ENCODE data around the gene LINC00237.

The LINC00237 gene

GRCh38 chr20:21117521-21117920 is 11.4 kb upstream of the LINC00237 start:
- CTCF ChIA-PET, result no interaction called here
- POLR2A ChIA-PET, result no interaction called here
- DNase-seq (ENCODE audit: extremely low spot score), result no peak
- TF ChIP-seq CTCF (IDR thresholded peaks at IDR 0.05; ENCODE audit: control extremely low read depth, extremely low read depth, low read depth, missing control alignments), result no peak

- no peak for TF ChIP-seq CTCF (IDR thresholded peaks at IDR 0.05; ENCODE audit: control extremely low read depth, extremely low read depth, low read depth, missing control alignments)
- CTCF ChIA-PET, result interaction anchor here (1.2 to 1.7 kb wide), 3 partner anchors 12 to 37 kb away, joined by 3 to 6 read pairs (median 3); partner anchors contain the start of gene KIZ
- no peak for DNase-seq (ENCODE audit: extremely low spot score)
- POLR2A ChIA-PET, result no interaction called here
Observed at GRCh38 chr20:21114584-21114983, 8.4 kb upstream of the LINC00237 start.

- no peak for DNase-seq (ENCODE audit: extremely low spot score)
- TF ChIP-seq CTCF (IDR thresholded peaks at IDR 0.05; ENCODE audit: control extremely low read depth, extremely low read depth, low read depth, missing control alignments), result no peak
- ChIA-PET CTCF (interaction anchor here (0.7 kb wide), 1 partner anchor 11 kb away, joined by 3 read pairs; no protein-coding TSS in a partner anchor), POLR2A (no interaction called here)
Observed at GRCh38 chr20:21113697-21114096, 7.5 kb upstream of the LINC00237 start.

- no peak for DNase-seq (ENCODE audit: extremely low spot score)
- ChIA-PET POLR2A (no interaction called here), CTCF (no interaction called here)
- TF ChIP-seq CTCF (IDR thresholded peaks at IDR 0.05; ENCODE audit: control extremely low read depth, extremely low read depth, low read depth, missing control alignments), result no peak
Observed at GRCh38 chr20:21111416-21111815, 5.3 kb upstream of the LINC00237 start.

- TF ChIP-seq CTCF (IDR thresholded peaks at IDR 0.05; ENCODE audit: control extremely low read depth, extremely low read depth, low read depth, missing control alignments), result no peak
- no peak for DNase-seq (ENCODE audit: extremely low spot score)
- POLR2A ChIA-PET, result no interaction called here
- CTCF ChIA-PET, result no interaction called here
Observed at GRCh38 chr20:21110811-21111210, 4.7 kb upstream of the LINC00237 start.

GRCh38 chr20:21109144-21109543 is 3.0 kb upstream of the LINC00237 start:
- ChIA-PET CTCF (interaction anchor here (1.2 kb wide), 1 partner anchor 13 kb away, joined by 3 read pairs; no protein-coding TSS in a partner anchor), POLR2A (no interaction called here)
- TF ChIP-seq CTCF (IDR thresholded peaks at IDR 0.05; ENCODE audit: control extremely low read depth, extremely low read depth, low read depth, missing control alignments), result no peak
- no peak for DNase-seq (ENCODE audit: extremely low spot score)
